ENCODE measurements around the gene UBTF. TPM values are rescaled to one million over a fixed set of nuclear protein-coding genes. Genes with fewer than 3 reads are reported as not detected.

Gene UBTF
- total and polyA plus RNA-seq, 2 of the 4 experiments (the other 2 are of a cell fraction) = 29.7 to 42.1 TPM

- Histone ChIP-seq H3K4me3 (ENCODE audit: insufficient read depth, low read depth, low read length) (no peak overlapping the region), H3K4ac (ENCODE audit: low read depth, low read length) (no peak overlapping the region), H2BK5ac (ENCODE audit: low read depth, low read length, poor library complexity, severe bottlenecking) (no peak overlapping the region), H3K9me3 (ENCODE audit: control insufficient read depth, insufficient read depth, low read length) (no peaks in the 10 kb centered on the region), H3K27me3 (ENCODE audit: control insufficient read depth, insufficient read depth, low read length) (peaks cover 24% of the 10 kb centered on the region; the same call in 1 of the 2 replicates), H2BK20ac (ENCODE audit: low read depth, low read length) (no peak overlapping the region), H3K27ac (ENCODE audit: insufficient read depth, low read length) (no peak overlapping the region), H4K20me1 (ENCODE audit: insufficient read depth, low read length) (no peaks in the 10 kb centered on the region), H3K4me2 (ENCODE audit: low read depth, low read length) (no peak overlapping the region), H4K91ac (ENCODE audit: insufficient read depth, low read depth, low read length) (no peak overlapping the region), H2AK9ac (replicated peaks; ENCODE audit: low read depth, low read length, poor library complexity) (no peak overlapping the region), H3K4me1 (ENCODE audit: control insufficient read depth, insufficient read depth, low read length) (no peaks in the 10 kb centered on the region), H2AK5ac (ENCODE audit: low read depth, low read length) (no peak overlapping the region), H4K5ac (ENCODE audit: low read depth, low read length) (no peak overlapping the region), H3K9me1 (ENCODE audit: insufficient read depth, low read length) (no peaks in the 10 kb centered on the region), H3K79me1 (ENCODE audit: low read depth in 1 of 2, low read length in 2 of 2) (no peaks in the 10 kb centered on the region), H4K8ac (ENCODE audit: low read depth in 2 of 2, low read length in 2 of 2) (no peak overlapping the region), H2BK15ac (ENCODE audit: low read depth, low read length) (no peak overlapping the region), H2BK120ac (ENCODE audit: low read depth, low read length) (no peak overlapping the region), H3K23ac (ENCODE audit: low read depth, low read length) (no peak overlapping the region), H3K56ac (ENCODE audit: extremely low read depth, insufficient read depth, low read length) (no peak overlapping the region), H2AFZ (replicated peaks; ENCODE audit: low read length, poor library complexity) (no peak overlapping the region), H3K9ac (ENCODE audit: low read depth, low read length) (no peak overlapping the region), H3K18ac (ENCODE audit: low read depth, low read length) (no peak overlapping the region), H3K36me3 (ENCODE audit: control insufficient read depth, insufficient read depth, low read length) (no peaks in the 10 kb centered on the region), H3K14ac (replicated peaks; ENCODE audit: low read depth, low read length) (no peak overlapping the region)
- ChIA-PET POLR2A (ENCODE audit: unreplicated experiment) (no interaction called here), CTCF (no interaction called here)
- WGBS, 2 experiments (ENCODE audit: extremely low coverage in 2 of 2, insufficient read length in 1 of 2) = no CpG with 5 or more reads among the region's 7 CpGs
- intact Hi-C loops (cut with micrococcal nuclease) = no loop called here
- no peak for ATAC-seq (ENCODE audit: low read depth)
- no TSS peak for BruUV-seq (replicated peaks)
- DNase-seq = no peak
- TF ChIP-seq MXI1 (IDR thresholded peaks at IDR 0.05; ENCODE audit: borderline replicate concordance, low read depth, low read length) (no peak), MAFK (IDR thresholded peaks at IDR 0.05; ENCODE audit: low read depth, low read length) (no peak), USF2 (IDR thresholded peaks at IDR 0.05; ENCODE audit: low read depth, low read length) (no peak), RCOR1 (IDR thresholded peaks at IDR 0.05; ENCODE audit: insufficient replicate concordance, low read length) (no peak), POLR2A (IDR thresholded peaks at IDR 0.05; ENCODE audit: low read depth, low read length) (no peak), BHLHE40 (IDR thresholded peaks at IDR 0.05; ENCODE audit: low read depth, low read length) (no peak), FOS (IDR thresholded peaks at IDR 0.05; ENCODE audit: low read depth, low read length) (no peak)
- dilution Hi-C loops (cut with HindIII; ENCODE audit: low sequenced_read_pairs, unreplicated experiment) = no loop called here
- in situ Hi-C loops (cut with MboI; ENCODE audit: low sequenced_read_pairs) = no loop called here
These were observed 12.6 kb upstream of the UBTF start for GRCh38 chr17:44232061-44232460.

Measured in IMR-90 (cell line).